Spleen (tissue), 7 donors: ENCODE data around the gene LCNL1.

Source experiments
- POLR2A ChIP-seq, 3 donors: fragments of 450-650 bp; IDR thresholded peaks; one replicate each; pipeline ENCODE4 v1.5.1; 2017; ENCODE audit warnings: antibody characterized with exemption in 3 of 3, mild to moderate bottlenecking in 1 of 3
- POLR2AphosphoS5 ChIP-seq, 3 donors: sonication (generic); formaldehyde crosslinking; IDR thresholded peaks; one replicate each; pipeline ENCODE4 v1.5.1; 2017; ENCODE audit warnings: antibody characterized with exemption in 3 of 3
- TF ChIP-seq, protein P1 (sequence below), 11 experiments: fragments of 200-600 bp in 7 of 11; fragments of 450-650 bp in 4 of 11; sonication (generic) in 4 of 11; IDR thresholded peaks in 8 of 11; conservative IDR thresholded peaks in 3 of 11; 1 replicate in 7 of 11; 2 replicates in 4 of 11; pipeline versions ENCODE4 v1.4.0 to v1.8.0; 2016 to 2021; ENCODE audit warnings: antibody characterized with exemption in 11 of 11, inconsistent platforms in 4 of 11, mild to moderate bottlenecking in 1 of 11
- donor health status: DM: no; HTN: no; CAD: no; lungs with moderate emphysema.
- donor health status: DM: no; HTN: no; CAD: no.
- donor health status: DM: no; HTN: no; CAD: no.

DNA sequence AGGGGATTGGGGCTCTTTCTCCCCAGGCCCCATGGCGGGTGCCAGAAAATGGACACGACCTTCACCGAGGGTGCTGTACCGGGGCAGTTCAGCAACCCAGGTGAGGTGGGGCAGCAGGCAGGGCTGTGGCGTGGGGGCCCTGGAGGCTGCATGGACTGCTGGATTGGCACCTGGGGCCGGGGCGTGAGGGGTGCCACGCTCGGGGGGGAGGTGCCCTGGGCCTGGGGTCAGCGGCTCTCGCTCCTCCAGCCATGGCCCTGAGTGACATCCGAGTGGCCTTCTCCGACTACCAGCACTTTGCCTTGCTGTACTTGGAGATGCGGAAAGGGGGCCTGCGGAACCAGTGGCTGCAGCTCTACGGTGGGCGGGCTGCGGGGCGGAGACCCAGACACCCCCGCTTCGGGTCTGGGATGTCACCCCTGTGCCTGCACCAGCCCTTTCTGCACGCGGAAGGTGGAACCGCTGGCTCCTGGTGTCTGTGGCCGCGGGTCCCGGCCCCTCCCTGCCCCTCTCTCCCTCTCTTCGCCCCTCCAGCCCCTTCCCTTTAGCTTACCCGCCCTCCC, 1.8 kb downstream of the LCNL1 start:
- TF ChIP-seq, protein P1, sequence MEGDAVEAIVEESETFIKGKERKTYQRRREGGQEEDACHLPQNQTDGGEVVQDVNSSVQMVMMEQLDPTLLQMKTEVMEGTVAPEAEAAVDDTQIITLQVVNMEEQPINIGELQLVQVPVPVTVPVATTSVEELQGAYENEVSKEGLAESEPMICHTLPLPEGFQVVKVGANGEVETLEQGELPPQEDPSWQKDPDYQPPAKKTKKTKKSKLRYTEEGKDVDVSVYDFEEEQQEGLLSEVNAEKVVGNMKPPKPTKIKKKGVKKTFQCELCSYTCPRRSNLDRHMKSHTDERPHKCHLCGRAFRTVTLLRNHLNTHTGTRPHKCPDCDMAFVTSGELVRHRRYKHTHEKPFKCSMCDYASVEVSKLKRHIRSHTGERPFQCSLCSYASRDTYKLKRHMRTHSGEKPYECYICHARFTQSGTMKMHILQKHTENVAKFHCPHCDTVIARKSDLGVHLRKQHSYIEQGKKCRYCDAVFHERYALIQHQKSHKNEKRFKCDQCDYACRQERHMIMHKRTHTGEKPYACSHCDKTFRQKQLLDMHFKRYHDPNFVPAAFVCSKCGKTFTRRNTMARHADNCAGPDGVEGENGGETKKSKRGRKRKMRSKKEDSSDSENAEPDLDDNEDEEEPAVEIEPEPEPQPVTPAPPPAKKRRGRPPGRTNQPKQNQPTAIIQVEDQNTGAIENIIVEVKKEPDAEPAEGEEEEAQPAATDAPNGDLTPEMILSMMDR (IDR thresholded peaks at IDR 0.05 in 8 of 11, conservative IDR thresholded peaks at IDR 0.05 in 3 of 11): no peak
- TF ChIP-seq POLR2AphosphoS5 (IDR thresholded peaks at IDR 0.05): peak in 2 of 3 donors; percentile 14 to 16
- TF ChIP-seq POLR2A (IDR thresholded peaks at IDR 0.05): no peak
